ENCODE data around the gene ZNF366. TPM values are rescaled to one million over a fixed set of nuclear protein-coding genes. Genes with fewer than 3 reads are reported as not detected.

ZNF366 gene
- total RNA-seq, 4 donors from 2014 or later = 2.6 to 14.7 (median 3.8) TPM

- TF ChIP-seq CTCF (IDR thresholded peaks at IDR 0.05; ENCODE audit: low read depth) = no peak
These were observed 65.2 kb downstream of the ZNF366 start for GRCh38 chr5:72441862-72442540.

- TF ChIP-seq CTCF (IDR thresholded peaks at IDR 0.05; ENCODE audit: low read depth) = no peak
These were observed 66.0 kb downstream of the ZNF366 start for GRCh38 chr5:72441094-72441723.

GRCh38 chr5:72440207-72440638 is 67.0 kb downstream of the ZNF366 start:
- no peak for TF ChIP-seq CTCF (IDR thresholded peaks at IDR 0.05; ENCODE audit: low read depth)

- TF ChIP-seq CTCF (IDR thresholded peaks at IDR 0.05; ENCODE audit: low read depth) = no peak
These were observed 68.0 kb downstream of the ZNF366 start for GRCh38 chr5:72439192-72439591.

GRCh38 chr5:72438141-72438540 is 69.1 kb downstream of the ZNF366 start:
- no peak for TF ChIP-seq CTCF (IDR thresholded peaks at IDR 0.05; ENCODE audit: low read depth)

GRCh38 chr5:72436796-72437471 is 70.3 kb downstream of the ZNF366 start:
- TF ChIP-seq CTCF (IDR thresholded peaks at IDR 0.05; ENCODE audit: low read depth) = no peak

- no peak for TF ChIP-seq CTCF (IDR thresholded peaks at IDR 0.05; ENCODE audit: low read depth)
These were observed 72.3 kb downstream of the ZNF366 start for GRCh38 chr5:72434781-72435437.

Measured in subcutaneous adipose tissue (tissue), 4 donors.